Stimulated activated naive B cell treated with anti-CD40 and anti-IgM and Interleukin-4, amounts not matched to agents 10 μg/mL and 1 μg/mL and 100 μg/mL, for 72 hours (primary cell): Measurements from ENCODE around the gene NPM1.

Source experiments
- ATAC-seq, 2 donors: fragments of 150-1000 bp; cut with Tn5 transposase; replicated peaks; 2 replicates each; pipeline ENCODE4 v1.10.0; 2021; ENCODE audit warnings: moderate library complexity in 1 of 2
- DNase-seq: peaks from one replicate; pipeline ENCODE4 v3.0.0; 2021
- H3K27ac Mint-ChIP-seq: one replicate; pipeline ENCODE4 v1.8.0; 2022; ENCODE audit warnings: mild to moderate bottlenecking, mixed read lengths
- H3K27me3 Mint-ChIP-seq, 2 donors: one replicate each; pipeline ENCODE4 v1.8.0; 2022; ENCODE audit warnings: mixed read lengths in 2 of 2
- H3K36me3 Mint-ChIP-seq, 2 donors: one replicate each; pipeline ENCODE4 v1.8.0; 2022; ENCODE audit warnings: mixed read lengths in 2 of 2, mild to moderate bottlenecking in 1 of 2
- H3K4me1 Mint-ChIP-seq, 2 donors: one replicate each; pipeline ENCODE4 v1.8.0; 2022; ENCODE audit warnings: mixed read lengths in 2 of 2, mild to moderate bottlenecking in 1 of 2
- H3K4me3 Mint-ChIP-seq, 2 donors: one replicate each; pipeline ENCODE4 v1.8.0; 2022; ENCODE audit warnings: mild to moderate bottlenecking in 2 of 2, mixed read lengths in 2 of 2, moderate library complexity in 1 of 2
- H3K9me3 Mint-ChIP-seq, 2 donors: one replicate each; pipeline ENCODE4 v1.8.0; 2022; ENCODE audit warnings: mixed read lengths in 2 of 2, mild to moderate bottlenecking in 1 of 2

NPM1 gene

DNA sequence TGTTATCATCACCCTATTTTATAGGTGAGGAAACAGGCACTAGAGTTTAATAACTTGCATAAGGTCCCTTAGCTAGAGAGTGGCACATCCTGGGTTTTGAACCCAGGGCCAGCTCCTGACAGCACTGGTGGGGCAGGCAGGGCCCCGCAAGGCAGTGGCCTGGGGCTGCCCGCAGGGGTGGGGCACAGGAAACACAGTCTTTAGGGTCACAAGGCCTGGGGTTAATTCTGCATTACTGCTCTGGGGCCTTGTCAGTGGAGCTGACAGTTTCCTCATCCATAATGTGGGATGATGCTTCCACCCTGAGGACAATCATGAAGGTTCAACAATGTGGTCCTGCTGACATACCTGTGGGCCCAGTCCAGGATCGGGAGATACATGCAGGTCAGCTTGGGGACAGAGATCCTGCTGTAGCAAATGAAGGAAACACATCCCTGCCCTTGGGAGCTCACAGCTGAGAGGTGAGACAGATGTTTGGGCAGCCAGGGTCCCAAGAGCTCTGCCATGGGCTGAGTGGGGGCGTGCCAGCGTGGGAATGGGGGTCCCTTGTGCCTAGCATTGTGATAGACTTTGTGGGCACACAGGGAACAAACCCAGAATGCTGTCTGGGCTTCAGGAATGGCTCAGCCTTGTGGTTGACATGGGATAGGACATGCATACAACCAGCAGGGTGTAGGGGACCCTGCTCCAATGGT, 46.5 kb downstream of the NPM1 start:
- Mint-ChIP-seq H3K4me3 (no peak overlapping the region), H3K27me3 (peaks cover 3% of the 10 kb centered on the region in 2 donors), H3K36me3 (no peaks in the 10 kb centered on the region), H3K9me3 (no peaks in the 10 kb centered on the region), H3K27ac (no peak overlapping the region), H3K4me1 (no peaks in the 10 kb centered on the region)
- no peak for ATAC-seq
- no peak for DNase-seq

- no peaks in the 10 kb centered on the region for H3K4me1 Mint-ChIP-seq
- no peaks in the 10 kb centered on the region for H3K27me3 Mint-ChIP-seq
- H3K27ac Mint-ChIP-seq, result no peak overlapping the region
- no peak overlapping the region for H3K4me3 Mint-ChIP-seq
- H3K36me3 Mint-ChIP-seq, result no peaks in the 10 kb centered on the region
- no peaks in the 10 kb centered on the region for H3K9me3 Mint-ChIP-seq
- ATAC-seq, result no peak
- no peak for DNase-seq
Observed at GRCh38 chr5:171434874-171435273, 47.2 kb downstream of the NPM1 start.

- Mint-ChIP-seq H3K4me3 (no peak overlapping the region), H3K9me3 (no peaks in the 10 kb centered on the region), H3K36me3 (no peaks in the 10 kb centered on the region), H3K27me3 (no peaks in the 10 kb centered on the region), H3K4me1 (no peaks in the 10 kb centered on the region), H3K27ac (no peak overlapping the region)
- DNase-seq (no peak), ATAC-seq (no peak)
Observed at GRCh38 chr5:171435908-171436307, 48.3 kb downstream of the NPM1 start.

- Mint-ChIP-seq H3K4me3 (no peak overlapping the region), H3K9me3 (no peaks in the 10 kb centered on the region), H3K27ac (no peak overlapping the region), H3K4me1 (no peaks in the 10 kb centered on the region), H3K27me3 (no peaks in the 10 kb centered on the region), H3K36me3 (no peaks in the 10 kb centered on the region)
- no peak for ATAC-seq
- no peak for DNase-seq
Observed at GRCh38 chr5:171436804-171437285, 49.2 kb downstream of the NPM1 start.

DNA sequence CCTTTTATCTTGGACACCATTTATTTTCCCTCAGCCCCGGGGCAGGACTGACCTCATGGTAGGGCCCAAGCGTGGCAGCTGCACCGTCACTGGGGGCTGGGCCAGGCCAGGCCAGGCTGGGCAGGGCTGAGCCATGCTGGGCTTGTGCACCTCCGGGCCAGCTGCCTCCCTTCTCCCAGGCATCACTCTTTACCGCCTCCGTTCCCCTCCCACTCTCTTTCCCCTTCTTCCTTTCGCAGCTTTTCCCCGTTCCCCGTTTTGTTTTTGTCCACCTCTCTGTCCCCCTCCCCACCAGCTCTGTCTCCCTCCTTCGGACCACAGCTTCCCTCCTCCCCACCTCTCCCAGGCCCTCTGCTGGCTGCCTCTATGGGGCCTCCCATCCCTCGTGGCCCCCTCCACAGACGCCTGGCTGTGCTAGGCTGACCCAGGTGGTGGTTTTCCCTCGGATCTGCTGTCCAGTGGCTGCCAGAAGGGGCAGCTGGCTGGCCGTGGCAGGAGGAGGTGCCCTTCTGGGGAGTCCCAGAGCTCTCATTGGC, 49.7 kb downstream of the NPM1 start:
- H3K4me1 Mint-ChIP-seq, result no peaks in the 10 kb centered on the region
- no peak overlapping the region for H3K27ac Mint-ChIP-seq
- H3K9me3 Mint-ChIP-seq, result no peaks in the 10 kb centered on the region
- ATAC-seq (no peak), DNase-seq (no peak)
- no peak overlapping the region for H3K4me3 Mint-ChIP-seq
- no peaks in the 10 kb centered on the region for H3K27me3 Mint-ChIP-seq
- no peaks in the 10 kb centered on the region for H3K36me3 Mint-ChIP-seq

DNA sequence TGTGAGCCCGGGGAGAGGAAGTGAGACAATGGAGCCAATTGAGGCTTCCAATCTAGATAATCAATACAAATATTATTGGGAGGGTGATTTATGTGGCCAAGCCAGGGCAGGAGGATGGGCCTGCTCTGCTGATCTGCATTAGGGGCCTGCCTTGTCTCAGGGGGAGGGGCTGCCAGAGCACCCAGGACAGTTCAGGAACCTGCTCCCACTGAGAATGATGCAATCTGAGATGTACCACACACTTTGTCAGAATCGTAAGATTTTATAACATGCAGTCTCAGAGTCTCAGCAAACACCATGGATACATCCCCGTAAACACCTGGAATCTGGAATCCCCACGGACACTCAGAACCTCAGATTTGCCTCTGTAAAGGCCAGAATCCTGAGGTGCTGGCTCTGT, 51.1 kb downstream of the NPM1 start:
- no peaks in the 10 kb centered on the region for H3K9me3 Mint-ChIP-seq
- no peak overlapping the region for H3K4me3 Mint-ChIP-seq
- DNase-seq (no peak), ATAC-seq (no peak)
- peaks cover 0 to 2% of the 10 kb centered on the region in 2 donors for H3K27me3 Mint-ChIP-seq
- no peaks in the 10 kb centered on the region for H3K36me3 Mint-ChIP-seq
- H3K27ac Mint-ChIP-seq, result no peak overlapping the region
- peaks cover 0 to 4% of the 10 kb centered on the region in 2 donors for H3K4me1 Mint-ChIP-seq

- Mint-ChIP-seq H3K27ac (no peak overlapping the region), H3K27me3 (peaks cover 12 to 19% of the 10 kb centered on the region in 2 donors), H3K36me3 (peaks cover 0 to 2% of the 10 kb centered on the region in 2 donors), H3K4me3 (no peak overlapping the region), H3K9me3 (no peaks in the 10 kb centered on the region), H3K4me1 (peaks cover 0 to 4% of the 10 kb centered on the region in 2 donors)
- DNase-seq (no peak), ATAC-seq (no peak)
Observed at GRCh38 chr5:171441246-171441791, 53.7 kb downstream of the NPM1 start.

- Mint-ChIP-seq H3K36me3 (peaks cover 0 to 2% of the 10 kb centered on the region in 2 donors), H3K27me3 (peaks cover 12 to 28% of the 10 kb centered on the region in 2 donors), H3K4me3 (no peak overlapping the region), H3K27ac (no peak overlapping the region), H3K9me3 (no peaks in the 10 kb centered on the region), H3K4me1 (peaks cover 0 to 4% of the 10 kb centered on the region in 2 donors)
- ATAC-seq (peak; percentile 52 to 69), DNase-seq (no peak)
Observed at GRCh38 chr5:171442287-171443042, 54.8 kb downstream of the NPM1 start.

- Mint-ChIP-seq H3K4me3 (no peak overlapping the region), H3K4me1 (peaks cover 0 to 4% of the 10 kb centered on the region in 2 donors), H3K9me3 (no peaks in the 10 kb centered on the region), H3K27ac (no peak overlapping the region), H3K36me3 (peaks cover 0 to 2% of the 10 kb centered on the region in 2 donors), H3K27me3 (peaks cover 30 to 49% of the 10 kb centered on the region in 2 donors)
- no peak for DNase-seq
- ATAC-seq, result no peak
Observed at GRCh38 chr5:171444582-171444981, 56.9 kb downstream of the NPM1 start.

- ATAC-seq, result no peak
- peaks cover 33 to 58% of the 10 kb centered on the region in 2 donors for H3K27me3 Mint-ChIP-seq
Observed at GRCh38 chr5:171445644-171446516, 58.2 kb downstream of the NPM1 start.

GRCh38 chr5:171447226-171447625, 59.6 kb downstream of the NPM1 start:
- Mint-ChIP-seq H3K27ac (no peak overlapping the region), H3K9me3 (no peaks in the 10 kb centered on the region), H3K4me1 (peaks cover 6 to 7% of the 10 kb centered on the region in 2 donors), H3K4me3 (no peak overlapping the region), H3K27me3 (peaks cover 45 to 71% of the 10 kb centered on the region in 2 donors), H3K36me3 (peaks cover 0 to 2% of the 10 kb centered on the region in 2 donors)
- ATAC-seq (no peak), DNase-seq (no peak)

More at GRCh38 chr5:171445644-171446516, 58.2 kb downstream of the NPM1 start:
- H3K27ac Mint-ChIP-seq, result no peak overlapping the region
- H3K4me1 Mint-ChIP-seq, result peaks cover 0 to 4% of the 10 kb centered on the region in 2 donors
- H3K36me3 Mint-ChIP-seq, result peaks cover 0 to 2% of the 10 kb centered on the region in 2 donors
- DNase-seq, result no peak
- no peak overlapping the region for H3K4me3 Mint-ChIP-seq
- H3K9me3 Mint-ChIP-seq, result no peaks in the 10 kb centered on the region

DNA sequence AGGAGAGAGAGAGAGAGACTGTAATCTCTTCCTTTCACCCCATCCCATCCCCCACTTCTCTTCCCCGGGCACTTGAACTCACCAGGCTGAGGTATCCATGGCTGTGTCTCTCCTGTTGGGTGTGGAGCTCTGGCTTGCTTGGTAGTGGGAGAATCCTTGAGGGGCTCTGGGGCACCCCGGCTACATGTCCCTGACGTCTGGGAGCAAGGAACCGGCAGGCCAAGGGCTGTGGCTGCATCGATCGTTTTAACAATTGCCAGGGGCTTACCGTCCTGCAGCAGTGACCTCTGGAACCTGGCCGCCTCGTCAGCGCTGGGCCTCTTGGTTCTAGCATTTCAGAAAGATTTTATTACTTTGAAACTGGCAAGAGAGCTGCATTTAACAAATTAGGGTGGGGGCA, 61.8 kb downstream of the NPM1 start:
- H3K4me3 Mint-ChIP-seq, result no peak overlapping the region

GRCh38 chr5:171450423-171451331, 63.0 kb downstream of the NPM1 start:
- Mint-ChIP-seq H3K4me1 (peaks cover 3 to 6% of the 10 kb centered on the region in 2 donors), H3K9me3 (no peaks in the 10 kb centered on the region), H3K36me3 (no peaks in the 10 kb centered on the region), H3K4me3 (peak overlapping the region; percentile 62 to 72), H3K27me3 (peaks cover 51 to 85% of the 10 kb centered on the region in 2 donors), H3K27ac (no peak overlapping the region)
- ATAC-seq (peak; percentile 44 to 52), DNase-seq (no peak)

More for the DNA sequence above, 61.8 kb downstream of the NPM1 start:
- ATAC-seq (no peak), DNase-seq (no peak)
- Mint-ChIP-seq H3K27me3 (peaks cover 54 to 86% of the 10 kb centered on the region in 2 donors), H3K27ac (no peak overlapping the region), H3K36me3 (peaks cover 0 to 2% of the 10 kb centered on the region in 2 donors), H3K4me1 (peaks cover 3 to 6% of the 10 kb centered on the region in 2 donors), H3K9me3 (no peaks in the 10 kb centered on the region)
